T-cell (primary cell): ENCODE measurements around the gene PKDREJ. TPM values are rescaled to one million over a fixed set of nuclear protein-coding genes. Genes with fewer than 3 reads are reported as not detected.
"Not testable (repeated sequence)": the region's sequence is repeated elsewhere in the genome, so short reads cannot be mapped to it uniquely, and the experiment has no call there.

Experiments used
- ATAC-seq, 4 experiments: fragments of 200-7000 bp in 3 of 4; fragments of 150-1000 bp in 1 of 4; cut with Tn5 transposase; replicated peaks in 1 of 4; 1 replicate in 3 of 4; 2 replicates in 1 of 4; pipeline ENCODE4 v1.10.0; 2021; ENCODE audit warnings: moderate library complexity in 3 of 4, mild to moderate bottlenecking in 2 of 4, moderate number of reproducible peaks in 1 of 4
- CTCF ChIA-PET, 2 donors: fragments of 300-600 bp; sonication (Branson Sonifier 250); formaldehyde crosslinking; loops; one replicate each; lab custom pipeline; 2022; ENCODE audit warnings: antibody characterized with exemption in 2 of 2; lab: Charles Lee
- POLR2A ChIA-PET, 2 donors: fragments of 300-600 bp; sonication (Branson Sonifier 250); formaldehyde crosslinking; loops; one replicate each; lab custom pipeline; 2022; ENCODE audit warnings: antibody characterized with exemption in 2 of 2; lab: Charles Lee
- DNase-seq, 35 experiments: peaks; one replicate each; pipeline versions ENCODE4 v3.0.0 to v3.0.0-alpha.2; 2013 to 2023
- H3K27ac ChIP-seq: one replicate; pipeline ENCODE4 v1.5.1; 2013; ENCODE audit warnings: low read length
- H3K27me3 ChIP-seq, 2 experiments: replicated peaks in 1 of 2; 1 replicate in 1 of 2; 2 replicates in 1 of 2; pipeline versions ENCODE4 v1.6.1 to v1.7.0; 2013; ENCODE audit warnings: low read length in 1 of 2, mixed read lengths in 1 of 2; ENCODE audit not compliant: control insufficient read depth in 2 of 2, insufficient read depth in 2 of 2; ENCODE audit errors: extremely low read depth in 1 of 2
- H3K36me3 ChIP-seq, 2 donors: 1 replicate in 1 of 2; 2 replicates in 1 of 2; pipeline versions ENCODE4 v1.6.1 to v1.7.0; 2013; ENCODE audit warnings: low read length in 1 of 2; ENCODE audit not compliant: control insufficient read depth in 2 of 2, insufficient read depth in 1 of 2; ENCODE audit errors: extremely low read depth in 1 of 2
- H3K4me1 ChIP-seq, 2 experiments: 1 replicate in 1 of 2; 2 replicates in 1 of 2; pipeline versions ENCODE4 v1.6.1 to v1.7.0; 2013; ENCODE audit warnings: low read length in 2 of 2, mixed read lengths in 1 of 2; ENCODE audit not compliant: insufficient read depth in 2 of 2, control insufficient read depth in 1 of 2; ENCODE audit errors: extremely low read depth in 1 of 2
- H3K4me3 ChIP-seq, 2 donors: 1 replicate in 1 of 2; 2 replicates in 1 of 2; pipeline versions ENCODE4 v1.5.1 to v1.7.0; 2013; ENCODE audit warnings: mild to moderate bottlenecking in 2 of 2, low read length in 1 of 2, moderate library complexity in 1 of 2; ENCODE audit not compliant: control insufficient read depth in 1 of 2; ENCODE audit errors: extremely low read depth in 1 of 2
- H3K9me3 ChIP-seq: 2 replicates; pipeline ENCODE4 v1.7.0; 2013
- H3K27ac Mint-ChIP-seq, 2 donors: one replicate each; pipeline ENCODE4 v1.8.0; 2020 to 2021; ENCODE audit warnings: mild to moderate bottlenecking in 2 of 2, mixed read lengths in 2 of 2
- H3K27me3 Mint-ChIP-seq, 2 donors: one replicate each; pipeline ENCODE4 v1.8.0; 2021 to 2022; ENCODE audit warnings: mixed read lengths in 2 of 2
- H3K36me3 Mint-ChIP-seq: one replicate; pipeline ENCODE4 v1.8.0; 2021; ENCODE audit warnings: mixed read lengths
- H3K4me1 Mint-ChIP-seq, 3 donors: one replicate each; pipeline ENCODE4 v1.8.0; 2020 to 2022; ENCODE audit warnings: mixed read lengths in 3 of 3, mild to moderate bottlenecking in 1 of 3
- H3K4me3 Mint-ChIP-seq, 3 donors: one replicate each; pipeline ENCODE4 v1.8.0; 2020 to 2022; ENCODE audit warnings: mild to moderate bottlenecking in 3 of 3, mixed read lengths in 3 of 3, moderate library complexity in 3 of 3
- H3K9me3 Mint-ChIP-seq, 3 donors: one replicate each; pipeline ENCODE4 v1.8.0; 2020 to 2022; ENCODE audit warnings: mixed read lengths in 3 of 3
- WGBS: methylation state at CpG from one replicate; pipeline ENCODE4 v1.1.5; 2013; ENCODE audit warnings: missing lambda C conversion rate; ENCODE audit not compliant: insufficient coverage; 5-methylcytosine and 5-hydroxymethylcytosine counted together
- total RNA-seq, 35 experiments: library from RNA in 6 of 35; stranded (reverse) in 6 of 35; fragments of 120-200 nt in 1 of 35; gene quantifications; one replicate each; pipeline versions ENCODE4 v1.2.1 to v1.2.4 and lab custom pipeline; 2013 to 2026

PKDREJ gene
- total RNA-seq, 5 donors from 2014 or later (not counting 1 experiment from before 2014, with no cell fraction given) = not detected

- H3K4me3 Mint-ChIP-seq = no peak overlapping the region
- H3K36me3 ChIP-seq = peaks cover 0 to 22% of the 10 kb centered on the region in 2 donors
Measured at GRCh38 chr22:46272762-46273431, 9.8 kb upstream of the PKDREJ start.

GRCh38 chr22:46272196-46272595 is 9.1 kb upstream of the PKDREJ start:
- Histone ChIP-seq H3K27ac (no peak overlapping the region), H3K4me1 (peaks cover 0 to 40% of the 10 kb centered on the region in 2 experiments), H3K9me3 (no peaks in the 10 kb centered on the region), H3K4me3 (no peak overlapping the region), H3K36me3 (peaks cover 0 to 18% of the 10 kb centered on the region in 2 donors), H3K27me3 (peaks cover 0 to 3% of the 10 kb centered on the region in 2 experiments)
- Mint-ChIP-seq H3K27ac (no peak overlapping the region), H3K4me1 (peaks cover 13 to 19% (median 18%) of the 10 kb centered on the region in 3 donors), H3K9me3 (no peaks in the 10 kb centered on the region), H3K27me3 (no peaks in the 10 kb centered on the region), H3K36me3 (peaks cover 16% of the 10 kb centered on the region), H3K4me3 (no peak overlapping the region)
- POLR2A ChIA-PET = interaction anchor here in 1 of 2 donors (0.6 kb wide), 1 partner anchor 508 kb away, joined by 3 read pairs; no protein-coding TSS in a partner anchor
- CTCF ChIA-PET = no interaction called here
- ATAC-seq = no peak
- 94% methylated on average over 5 of the region's 8 CpGs for WGBS
- DNase-seq = no peak

More at GRCh38 chr22:46272762-46273431, 9.8 kb upstream of the PKDREJ start:
- Mint-ChIP-seq H3K9me3 (no peaks in the 10 kb centered on the region), H3K27me3 (no peaks in the 10 kb centered on the region), H3K27ac (no peak overlapping the region), H3K36me3 (peaks cover 20% of the 10 kb centered on the region), H3K4me1 (peaks cover 10 to 17% (median 13%) of the 10 kb centered on the region in 3 donors)
- DNase-seq (no peak), ATAC-seq (no peak)
- H3K27me3 ChIP-seq = no peaks in the 10 kb centered on the region
- over 99% methylated on average over 12 of the region's 12 CpGs for WGBS
- no peak overlapping the region for H3K27ac ChIP-seq
- POLR2A ChIA-PET = interaction anchor here in 1 of 2 donors (0.6 kb wide), 1 partner anchor 507 kb away, joined by 3 read pairs; no protein-coding TSS in a partner anchor
- H3K4me3 ChIP-seq = no peak overlapping the region
- CTCF ChIA-PET = no interaction called here
- H3K4me1 ChIP-seq = peaks cover 0 to 42% of the 10 kb centered on the region in 2 experiments
- no peaks in the 10 kb centered on the region for H3K9me3 ChIP-seq

- H3K36me3 Mint-ChIP-seq = peaks cover 3% of the 10 kb centered on the region
- ATAC-seq (no peak), DNase-seq (no peak)
- no peak overlapping the region for H3K4me3 ChIP-seq
- peaks cover 0 to 7% of the 10 kb centered on the region in 2 donors for H3K36me3 ChIP-seq
- H3K9me3 Mint-ChIP-seq = no peaks in the 10 kb centered on the region
- H3K27me3 ChIP-seq = peaks cover 0 to 13% of the 10 kb centered on the region in 2 experiments
- no peak overlapping the region for H3K27ac ChIP-seq
- H3K4me1 ChIP-seq = peaks cover 0 to 27% of the 10 kb centered on the region in 2 experiments
- ChIA-PET POLR2A (no interaction called here), CTCF (no interaction called here)
- H3K4me3 Mint-ChIP-seq = peak overlapping the region; percentile 39 to 95 (median 90)
- H3K4me1 Mint-ChIP-seq = peaks cover 15 to 18% (median 18%) of the 10 kb centered on the region in 3 donors
- WGBS = 95% methylated on average over 9 of the region's 11 CpGs
- peaks cover 6 to 8% of the 10 kb centered on the region in 2 donors for H3K27me3 Mint-ChIP-seq
- H3K9me3 ChIP-seq = no peaks in the 10 kb centered on the region
- H3K27ac Mint-ChIP-seq = peak overlapping the region in 1 of 2 donors; percentile 31
Measured at GRCh38 chr22:46269564-46269963, 6.4 kb upstream of the PKDREJ start.

GRCh38 chr22:46267431-46268279 is 4.5 kb upstream of the PKDREJ start, which contains the start of gene TTC38:
Gene TTC38 (plus strand): TSS chr22:46268008. CDS start chr22:46268040, 32 bp downstream.
- CTCF ChIA-PET = interaction anchor here in 1 of 2 donors (1.0 kb wide), 1 partner anchor 17 kb away, joined by 3 read pairs; the partner anchor contains the start of gene CDPF1
- 4% methylated on average over 74 of the region's 74 CpGs for WGBS
- no peak within 1 kb of the TSS for H3K27ac ChIP-seq

GRCh38 chr22:46265627-46266026 is 2.5 kb upstream of the PKDREJ start:
- H3K27ac Mint-ChIP-seq, H3K4me3 ChIP-seq, POLR2A ChIA-PET, H3K36me3 Mint-ChIP-seq, H3K27ac ChIP-seq, H3K4me3 Mint-ChIP-seq, H3K9me3 ChIP-seq, DNase-seq, H3K36me3 ChIP-seq, ATAC-seq, H3K9me3 Mint-ChIP-seq: not testable (repeated sequence)
- WGBS = 94% methylated on average over 2 of the region's 4 CpGs
- H3K27me3 Mint-ChIP-seq = peaks cover 38 to 39% of the 10 kb centered on the region in 2 donors
- Histone ChIP-seq H3K27me3 (peaks cover 2 to 34% of the 10 kb centered on the region in 2 experiments), H3K4me1 (peaks cover 0 to 36% of the 10 kb centered on the region in 2 experiments)
- peaks cover 15 to 27% (median 20%) of the 10 kb centered on the region in 3 donors for H3K4me1 Mint-ChIP-seq
- CTCF ChIA-PET = interaction anchor here in 1 of 2 donors (0.6 kb wide), 1 partner anchor 922 kb away, joined by 8 read pairs; no protein-coding TSS in a partner anchor

More at GRCh38 chr22:46267431-46268279, 4.5 kb upstream of the PKDREJ start, which contains the start of gene TTC38:
- DNase-seq (peak in 25 of 35 experiments; percentile 15 to 65 (median 39)), ATAC-seq (peak; percentile 82 to 90 (median 86))
- H3K4me3 ChIP-seq = peak within 1 kb of the TSS; percentile 71 to 84
- peak within 1 kb of the TSS; percentile 64 to 65 for H3K27ac Mint-ChIP-seq
- H3K9me3 ChIP-seq = no peaks in the 10 kb centered on the region
- H3K9me3 Mint-ChIP-seq = no peaks in the 10 kb centered on the region
- H3K4me3 Mint-ChIP-seq = peak within 1 kb of the TSS; percentile 89 to 95 (median 90)
- H3K4me1 Mint-ChIP-seq = peaks cover 15 to 25% (median 20%) of the 10 kb centered on the region in 3 donors
- peaks cover 0 to 31% of the 10 kb centered on the region in 2 experiments for H3K4me1 ChIP-seq
- H3K36me3 ChIP-seq = peaks cover 0 to 4% of the 10 kb centered on the region in 2 donors
- POLR2A ChIA-PET = interaction anchor here in 1 of 2 donors (0.6 to 1.2 kb wide), 3 partner anchors 17 to 853 kb away, joined by 3 to 11 read pairs (median 4); no protein-coding TSS in a partner anchor
- peaks cover 2 to 25% of the 10 kb centered on the region in 2 experiments for H3K27me3 ChIP-seq
- no peaks in the 10 kb centered on the region for H3K36me3 Mint-ChIP-seq
- H3K27me3 Mint-ChIP-seq = peaks cover 20 to 21% of the 10 kb centered on the region in 2 donors
